Neural cell (in vitro differentiated cells): ENCODE results near the gene STK10. TPM values are rescaled to one million over a fixed set of nuclear protein-coding genes. Genes with fewer than 3 reads are reported as not detected.

Source experiments
- H2AFZ ChIP-seq: fragments of 200-600, 300-800 bp; sonication (generic), shearing (Covaris generic); 2 replicates; pipeline ENCODE4 v1.6.0; 2014; ENCODE audit warnings: low read depth, mild to moderate bottlenecking, antibody characterized with exemption, low read length, moderate library complexity
- H3F3A ChIP-seq: fragments of 200-600 bp; shearing (Covaris generic); 2 replicates; pipeline ENCODE4 v1.6.1; 2016; ENCODE audit warnings: mild to moderate bottlenecking, moderate library complexity, mixed read lengths, antibody characterized with exemption, low read length; ENCODE audit not compliant: insufficient read depth, poor library complexity, severe bottlenecking
- H3K27ac ChIP-seq: fragments of 200-600, 300-800 bp; sonication (generic), shearing (Covaris generic); 2 replicates; pipeline ENCODE4 v1.5.1; 2014; ENCODE audit warnings: mild to moderate bottlenecking, low read length, moderate library complexity
- H3K27me3 ChIP-seq: fragments of 300-800, 200-600 bp; sonication (generic), shearing (Covaris generic); 2 replicates; pipeline ENCODE4 v1.6.0; 2014; ENCODE audit warnings: mild to moderate bottlenecking, low read depth, low read length, moderate library complexity; ENCODE audit not compliant: insufficient read depth
- H3K36me3 ChIP-seq: fragments of 300-800, 200-600 bp; sonication (generic), shearing (Covaris generic); 2 replicates; pipeline ENCODE4 v1.5.1; 2014; ENCODE audit warnings: mild to moderate bottlenecking, antibody characterized with exemption, low read length, moderate library complexity; ENCODE audit not compliant: insufficient read depth
- H3K4me2 ChIP-seq: fragments of 300-800, 200-600 bp; sonication (generic), shearing (Covaris generic); 2 replicates; pipeline ENCODE4 v1.6.0; 2014; ENCODE audit warnings: mild to moderate bottlenecking, low read length
- H3K4me3 ChIP-seq: fragments of 300-800, 200-600 bp; sonication (generic), shearing (Covaris generic); 2 replicates; pipeline ENCODE4 v1.5.1; 2014; ENCODE audit warnings: mild to moderate bottlenecking, low read length, moderate library complexity
- H3K79me2 ChIP-seq: fragments of 200-600 bp; shearing (Covaris generic); replicated peaks from 2 replicates; pipeline ENCODE4 v1.6.0; 2014; ENCODE audit warnings: mild to moderate bottlenecking, low read length, moderate library complexity; ENCODE audit not compliant: insufficient read depth
- H3K9ac ChIP-seq: fragments of 300-800, 200-600 bp; sonication (generic), shearing (Covaris generic); 2 replicates; pipeline ENCODE4 v1.6.1; 2016; ENCODE audit warnings: mild to moderate bottlenecking, low read length, mixed read lengths
- H3K9me2 ChIP-seq: fragments of 200-600 bp; shearing (Covaris generic); 2 replicates; pipeline ENCODE4 v1.6.1; 2016; ENCODE audit warnings: mild to moderate bottlenecking, low read length, mixed read lengths; ENCODE audit not compliant: insufficient read depth
- H3K9me3 ChIP-seq: fragments of 200-600, 300-800 bp; sonication (generic), shearing (Covaris generic); 2 replicates; pipeline ENCODE4 v1.6.1; 2016; ENCODE audit warnings: mild to moderate bottlenecking, mixed run types, low read length, moderate library complexity, mixed read lengths
- H4K20me1 ChIP-seq: fragments of 200-600 bp; shearing (Covaris generic); 2 replicates; pipeline ENCODE4 v1.6.1; 2016; ENCODE audit warnings: mild to moderate bottlenecking, mixed run types; ENCODE audit not compliant: insufficient read depth
- CTCF ChIP-seq: fragments of 450-650 bp; IDR thresholded peaks from 2 replicates; pipeline ENCODE4 v1.5.1; 2014; ENCODE audit warnings: antibody characterized with exemption, mild to moderate bottlenecking, moderate library complexity; ENCODE audit not compliant: poor library complexity, severe bottlenecking
- EP300 ChIP-seq: fragments of 450-650 bp; conservative IDR thresholded peaks from 2 replicates; pipeline ENCODE4 v1.6.1; 2014; ENCODE audit warnings: antibody characterized with exemption, mild to moderate bottlenecking, moderate library complexity; ENCODE audit not compliant: poor library complexity, severe bottlenecking
- EZH2 ChIP-seq: fragments of 200-600, 300-800 bp; shearing (Covaris generic), sonication (generic); IDR thresholded peaks from 2 replicates; pipeline ENCODE4 v1.6.1; 2014; ENCODE audit warnings: antibody characterized with exemption, low read length, borderline replicate concordance, mild to moderate bottlenecking; ENCODE audit not compliant: insufficient read depth, poor library complexity, severe bottlenecking
- MXI1 ChIP-seq: fragments of 450-650 bp; conservative IDR thresholded peaks from 2 replicates; pipeline ENCODE4 v1.6.1; 2014; ENCODE audit warnings: antibody characterized with exemption, mild to moderate bottlenecking; ENCODE audit not compliant: poor library complexity, severe bottlenecking
- POLR2AphosphoS5 ChIP-seq: IDR thresholded peaks from 2 replicates; pipeline ENCODE4 v1.6.1; 2012
- RAD21 ChIP-seq: fragments of 450-650 bp; conservative IDR thresholded peaks from 2 replicates; pipeline ENCODE4 v1.6.1; 2014; ENCODE audit warnings: antibody characterized with exemption, mild to moderate bottlenecking, moderate library complexity
- REST ChIP-seq: IDR thresholded peaks from 2 replicates; pipeline ENCODE4 v1.6.1; 2012; ENCODE audit warnings: borderline replicate concordance
- SMC3 ChIP-seq: fragments of 450-650 bp; conservative IDR thresholded peaks from 2 replicates; pipeline ENCODE4 v1.6.1; 2014; ENCODE audit warnings: antibody characterized with exemption, mild to moderate bottlenecking, moderate library complexity; ENCODE audit not compliant: poor library complexity
- TAF1 ChIP-seq: IDR thresholded peaks from 2 replicates; pipeline ENCODE4 v1.6.1; 2012; ENCODE audit warnings: low read depth
- polyA plus RNA-seq: library from polyadenylated mRNA; depleted of rRNA; stranded (reverse); fragments of >200 nt; gene quantifications from 2 replicates; pipeline ENCODE4 v1.2.3, GENCODE V29; 2014

The STK10 gene
- polyA plus RNA-seq, 1 donor from 2014 or later, result 8.2 TPM

GRCh38 chr5:172144291-172144815 is 43.7 kb downstream of the STK10 start:
- Histone ChIP-seq H3K27me3 (no peaks in the 10 kb centered on the region), H3K9me2 (no peaks in the 10 kb centered on the region), H3K36me3 (no peaks in the 10 kb centered on the region), H3K27ac (no peak overlapping the region), H3K4me2 (no peak overlapping the region), H3F3A (no peaks in the 10 kb centered on the region), H3K9ac (no peak overlapping the region), H3K79me2 (no peaks in the 10 kb centered on the region), H3K4me3 (no peak overlapping the region), H4K20me1 (no peaks in the 10 kb centered on the region), H2AFZ (no peak overlapping the region), H3K9me3 (no peaks in the 10 kb centered on the region)
- TF ChIP-seq REST (no peak), POLR2AphosphoS5 (no peak), TAF1 (no peak), CTCF (no peak), SMC3 (no peak), MXI1 (no peak), RAD21 (no peak), EP300 (no peak)

- Histone ChIP-seq H3K9ac (no peak overlapping the region), H4K20me1 (no peaks in the 10 kb centered on the region), H3K27me3 (no peaks in the 10 kb centered on the region), H3K27ac (no peak overlapping the region), H3K9me3 (no peaks in the 10 kb centered on the region), H3K79me2 (no peaks in the 10 kb centered on the region), H3K36me3 (no peaks in the 10 kb centered on the region), H2AFZ (no peak overlapping the region), H3F3A (no peaks in the 10 kb centered on the region), H3K4me2 (no peak overlapping the region), H3K9me2 (no peaks in the 10 kb centered on the region), H3K4me3 (no peak overlapping the region)
- TF ChIP-seq MXI1 (no peak), SMC3 (no peak), EP300 (no peak), CTCF (no peak), POLR2AphosphoS5 (no peak), RAD21 (no peak), EZH2 (no peak), REST (no peak)
Measured at GRCh38 chr5:172143875-172144274, 44.1 kb downstream of the STK10 start.
